GM21360 (cell line): Measurements from ENCODE around the gene AHRR.
"Not testable (repeated sequence)": the region's sequence is repeated elsewhere in the genome, so short reads cannot be mapped to it uniquely, and the experiment has no call there.

Experiments
- ATAC-seq: cut with Tn5 transposase; IDR thresholded peaks from one replicate; pipeline ENCODE4 v1.9.1; 2021; ENCODE audit warnings: mild to moderate bottlenecking, moderate library complexity; ENCODE audit not compliant: unreplicated experiment

The AHRR gene

GRCh38 chr5:407051-407450 lies 85.5 kb downstream of the AHRR start:
- no peak for ATAC-seq

GRCh38 chr5:407801-408268 lies 86.3 kb downstream of the AHRR start:
- no peak for ATAC-seq

- ATAC-seq = no peak
These were observed 89.5 kb downstream of the AHRR start for GRCh38 chr5:410911-411517.

- ATAC-seq = no peak
These were observed 90.2 kb downstream of the AHRR start for GRCh38 chr5:411728-412127.

- ATAC-seq = not testable (repeated sequence)
These were observed 93.7 kb downstream of the AHRR start for GRCh38 chr5:414991-415927.

GRCh38 chr5:415928-416635 lies 94.6 kb downstream of the AHRR start:
- no peak for ATAC-seq

GRCh38 chr5:416636-416960 lies 95.1 kb downstream of the AHRR start:
- ATAC-seq = no peak

GRCh38 chr5:417301-418161 lies 96.0 kb downstream of the AHRR start:
- no peak for ATAC-seq

- ATAC-seq = no peak
These were observed 96.9 kb downstream of the AHRR start for GRCh38 chr5:418162-419121.

- ATAC-seq = no peak
These were observed 98.5 kb downstream of the AHRR start for GRCh38 chr5:419970-420369.

- no peak for ATAC-seq
These were observed 99.2 kb downstream of the AHRR start for GRCh38 chr5:420632-421286.

- ATAC-seq = no peak
These were observed 99.9 kb downstream of the AHRR start for GRCh38 chr5:421287-421880.

GRCh38 chr5:421901-422300 lies 100.4 kb downstream of the AHRR start:
- ATAC-seq = no peak

GRCh38 chr5:422323-423232 lies 101.1 kb downstream of the AHRR start:
- ATAC-seq = no peak

GRCh38 chr5:423233-423565 lies 101.7 kb downstream of the AHRR start:
- no peak for ATAC-seq

GRCh38 chr5:423626-424261 lies 102.2 kb downstream of the AHRR start:
- ATAC-seq = no peak
